Stimulated activated CD8-positive, alpha-beta memory T cell treated with anti-CD3 and anti-CD28 coated beads, Interleukin-7, amount 100 ng/mL, for 24 hours (primary cell): ENCODE results near the gene AK5.

ENCODE experiments used
- DNase-seq: peaks from one replicate; pipeline ENCODE4 v3.0.0-alpha.2; 2020; ENCODE audit warnings: low read depth

AK5 gene

GRCh38 chr1:77446841-77447555 lies 165.2 kb downstream of the AK5 start:
- DNase-seq, result no peak

GRCh38 chr1:77447669-77448068 lies 165.8 kb downstream of the AK5 start:
- no peak for DNase-seq

GRCh38 chr1:77459881-77460280 lies 178.1 kb downstream of the AK5 start:
- DNase-seq, result no peak

GRCh38 chr1:77461691-77462090 lies 179.9 kb downstream of the AK5 start:
- no peak for DNase-seq

DNA sequence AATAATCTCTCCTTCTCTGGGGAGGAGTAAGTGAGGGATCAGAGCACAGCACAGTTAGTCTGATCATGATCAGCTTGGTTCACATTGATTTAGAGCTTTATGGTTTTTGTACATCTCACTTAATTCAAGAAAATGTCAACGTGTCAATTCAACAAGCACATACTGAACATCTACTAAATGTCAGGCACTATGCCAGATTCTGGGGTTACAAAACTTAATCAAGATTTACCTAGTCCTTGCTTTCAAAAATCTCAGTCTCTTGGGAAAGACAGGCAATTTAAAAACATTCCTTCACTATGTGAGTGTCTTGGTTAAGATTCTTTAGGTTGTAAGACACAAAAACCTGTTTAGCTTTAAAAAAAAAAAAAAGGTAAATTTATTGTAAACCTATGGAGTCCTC lies 181.4 kb downstream of the AK5 start:
- no peak for DNase-seq

GRCh38 chr1:77465139-77465538 lies 183.3 kb downstream of the AK5 start:
- DNase-seq, result no peak

- no peak for DNase-seq
These were observed 184.1 kb downstream of the AK5 start for GRCh38 chr1:77465922-77466321.

DNA sequence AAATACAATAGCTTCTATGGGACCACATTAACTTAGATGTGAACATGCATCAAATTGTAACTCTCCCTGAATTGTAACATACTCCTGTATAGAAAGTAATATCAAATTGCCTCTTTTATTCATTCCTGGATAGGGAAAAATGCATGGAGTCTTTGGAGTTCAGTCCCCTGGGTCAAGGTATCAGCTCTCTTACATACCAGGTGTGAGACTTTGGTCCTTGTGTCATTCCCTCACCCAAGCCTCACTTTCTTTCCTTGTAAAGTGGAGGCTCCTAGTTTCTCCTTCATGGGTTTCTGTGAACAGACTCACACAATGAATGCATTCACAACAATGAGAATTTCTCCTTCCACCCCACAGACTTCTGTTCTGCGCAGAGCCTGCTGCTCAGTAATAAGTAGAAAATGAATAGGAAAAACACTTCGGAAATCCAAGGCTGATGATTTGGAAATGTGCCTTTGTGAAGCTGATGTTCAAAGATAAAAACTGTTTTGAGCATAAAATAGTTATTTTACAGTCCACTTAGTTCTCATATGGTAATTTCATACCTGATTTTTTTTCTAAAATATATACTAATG lies 185.3 kb downstream of the AK5 start:
- no peak for DNase-seq

DNA sequence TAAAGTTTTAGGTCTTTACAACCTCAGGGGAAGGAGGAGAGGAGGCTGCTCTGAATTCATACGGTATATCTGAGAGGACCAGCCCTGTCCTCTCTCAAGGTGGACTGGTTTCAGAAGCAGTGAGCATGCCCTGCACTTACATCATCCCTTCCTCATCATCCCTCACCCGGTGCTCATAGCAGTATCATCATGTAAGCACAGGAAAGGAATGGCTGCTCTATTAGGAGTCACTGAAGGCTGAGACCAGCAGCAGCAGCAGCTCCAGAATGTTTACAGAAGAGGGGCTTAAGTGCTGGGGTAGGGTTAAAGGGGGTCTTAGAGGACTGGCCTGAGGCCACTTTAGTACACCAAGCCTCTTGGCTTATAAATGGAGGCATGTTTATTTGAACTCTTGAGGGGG lies 185.9 kb downstream of the AK5 start:
- DNase-seq, result no peak

- no peak for DNase-seq
These were observed 186.6 kb downstream of the AK5 start for GRCh38 chr1:77468257-77468948.

DNA sequence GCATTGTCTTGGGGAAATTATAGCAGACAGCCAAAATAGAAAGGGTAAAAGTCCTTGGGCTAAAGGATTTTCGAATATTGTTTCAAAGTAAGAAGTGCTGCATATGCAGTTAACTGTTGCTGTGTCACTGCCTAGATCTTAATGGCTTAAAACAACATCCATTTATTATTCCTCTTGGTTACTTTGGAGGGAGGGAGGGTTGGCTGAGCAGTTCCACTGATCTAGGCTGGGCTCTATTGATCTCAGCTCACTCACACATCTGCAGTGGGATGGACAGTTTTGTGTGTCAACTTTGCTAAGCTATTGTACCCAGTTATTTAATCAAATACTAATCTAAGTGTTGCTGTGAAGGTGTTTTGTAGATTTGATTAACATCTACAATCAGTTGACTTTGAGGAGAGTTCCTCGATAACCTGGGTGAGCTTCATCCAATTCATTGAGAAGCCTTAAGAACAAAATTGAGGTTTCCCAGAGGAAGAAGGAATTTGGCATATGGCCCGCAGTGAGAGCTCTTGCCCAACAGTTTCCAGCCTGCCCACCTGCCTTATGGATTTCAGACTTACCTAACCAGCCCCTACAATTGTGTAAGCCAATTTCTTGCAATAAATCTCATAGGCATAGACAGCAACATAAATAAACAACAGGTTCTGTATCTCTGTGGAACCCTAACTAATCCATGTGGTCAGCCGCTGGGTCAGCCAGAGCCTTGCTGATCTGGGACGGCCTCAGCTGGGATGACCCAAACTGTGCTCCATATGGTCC lies 187.3 kb downstream of the AK5 start:
- no peak for DNase-seq

GRCh38 chr1:77471691-77472090 lies 189.9 kb downstream of the AK5 start:
- no peak for DNase-seq

DNA sequence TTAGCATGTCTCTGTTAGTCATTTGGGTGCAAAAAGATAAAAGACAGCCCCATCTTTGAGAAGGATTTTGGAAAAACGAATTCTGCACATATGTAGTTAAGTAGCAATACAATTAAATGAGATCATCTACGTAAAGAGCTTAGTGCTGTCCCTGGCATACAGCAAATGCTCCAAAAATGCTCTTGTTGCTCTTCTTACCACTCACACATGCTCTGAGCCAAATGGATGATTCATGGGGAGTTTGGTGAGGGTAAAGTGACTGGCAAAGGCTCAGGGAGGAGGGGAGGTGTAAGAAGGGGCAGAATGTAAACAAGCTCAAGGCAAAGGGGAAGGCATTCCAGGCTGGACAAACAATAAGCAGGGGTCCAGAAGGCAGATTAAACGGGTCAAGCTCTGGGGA lies 191.9 kb downstream of the AK5 start:
- no peak for DNase-seq

DNA sequence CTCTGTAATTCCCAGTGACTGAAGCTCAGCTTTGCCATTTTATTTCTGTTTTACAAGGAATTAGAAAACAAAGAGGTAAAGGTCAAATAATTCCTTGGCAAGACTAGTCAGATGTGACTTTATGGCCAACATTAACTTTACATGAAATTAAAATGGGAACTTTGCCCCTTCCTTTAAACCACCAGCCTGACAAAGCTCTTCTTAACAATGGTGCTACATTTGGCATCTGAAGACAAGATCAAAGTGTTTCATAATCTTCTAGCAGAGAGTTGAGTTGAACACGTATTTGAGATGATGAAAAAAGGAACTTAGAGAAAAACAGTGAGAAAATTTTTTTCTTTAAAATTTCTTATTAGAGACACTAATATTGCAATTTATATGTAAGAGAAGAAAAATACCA lies 193.8 kb downstream of the AK5 start:
- no peak for DNase-seq

- no peak for DNase-seq
These were observed 194.7 kb downstream of the AK5 start for GRCh38 chr1:77476475-77476874.

- no peak for DNase-seq
These were observed 202.5 kb downstream of the AK5 start for GRCh38 chr1:77484334-77484733.

GRCh38 chr1:77484926-77485325 lies 203.1 kb downstream of the AK5 start:
- DNase-seq, result no peak

DNA sequence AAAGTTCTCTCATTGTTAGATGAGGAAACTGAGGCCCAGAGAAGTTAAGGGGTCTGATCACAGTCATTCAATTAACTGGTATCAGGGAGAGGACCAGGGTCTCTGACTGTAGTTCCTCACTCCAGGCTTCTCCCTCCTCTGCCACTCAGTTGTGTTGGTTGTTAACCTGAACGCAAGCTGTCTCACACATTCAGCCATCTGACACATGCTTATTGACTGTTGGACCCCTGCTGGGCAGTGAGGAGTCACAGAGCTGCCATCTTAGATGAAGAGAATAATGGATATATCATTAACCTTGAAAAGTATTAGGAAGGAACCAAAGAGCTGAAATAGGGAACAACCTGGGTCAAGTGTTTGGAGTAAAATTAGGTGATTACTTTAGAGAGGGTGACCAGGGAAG lies 205.8 kb downstream of the AK5 start:
- no peak for DNase-seq

DNA sequence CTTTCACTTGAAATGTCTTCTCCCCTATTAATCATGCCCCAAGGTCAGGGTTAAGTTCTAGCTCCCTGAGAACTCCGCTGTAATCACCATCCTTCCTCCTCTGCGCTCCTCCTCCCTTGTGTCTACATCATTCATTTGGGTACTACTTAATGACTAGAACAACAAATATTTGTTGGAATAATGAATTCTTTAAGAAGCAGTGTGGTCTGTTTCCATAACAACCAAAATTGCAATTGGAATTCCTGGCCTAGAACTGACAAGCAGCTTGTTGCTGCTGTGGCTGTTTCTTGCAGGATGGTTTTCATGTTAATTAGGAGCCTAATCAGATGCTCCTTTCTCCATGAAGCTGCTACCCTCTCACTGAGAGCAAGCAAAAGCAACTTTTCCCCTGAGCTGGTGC lies 208.1 kb downstream of the AK5 start:
- DNase-seq, result no peak

- DNase-seq, result no peak
These were observed 212.2 kb downstream of the AK5 start for GRCh38 chr1:77494026-77494425.

- no peak for DNase-seq
These were observed 217.1 kb downstream of the AK5 start for GRCh38 chr1:77498918-77499317.

- DNase-seq, result no peak
These were observed 217.6 kb downstream of the AK5 start for GRCh38 chr1:77499466-77499865.

DNA sequence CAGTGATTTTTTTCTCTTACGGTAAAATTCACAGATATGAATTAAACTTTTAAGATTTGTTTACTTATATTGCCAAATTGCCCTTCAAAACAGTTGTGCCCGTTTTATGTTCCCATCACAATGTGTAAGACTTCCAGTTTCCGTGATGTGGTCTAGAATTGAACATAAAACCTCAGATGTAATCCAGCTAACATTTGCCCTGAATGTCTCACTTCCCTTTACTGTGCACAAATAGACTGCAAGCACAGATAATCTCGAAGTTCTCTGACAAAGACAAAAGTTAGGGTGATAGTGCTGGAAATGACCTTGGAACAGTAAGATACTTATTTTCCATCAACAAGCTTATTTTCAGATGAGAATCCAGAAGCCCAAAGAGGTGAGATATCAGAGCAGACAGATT lies 223.2 kb downstream of the AK5 start:
- no peak for DNase-seq
